ENCODE measurements around the gene TADA2B.

The TADA2B gene

GRCh38 chr4:7086384-7086783, 43.2 kb downstream of the TADA2B start:
- no peaks in the 10 kb centered on the region for H4K20me1 ChIP-seq (ENCODE audit: insufficient read depth, low read length, poor library complexity, severe bottlenecking)
- no peak overlapping the region for H3K4me2 ChIP-seq (ENCODE audit: low read depth, low read length, poor library complexity, severe bottlenecking)
- no peaks in the 10 kb centered on the region for H3K4me1 ChIP-seq (ENCODE audit: insufficient read depth, low read length, poor library complexity, severe bottlenecking)
- no peaks in the 10 kb centered on the region for H3K79me2 ChIP-seq (ENCODE audit: insufficient read depth, low read length)
- no peaks in the 10 kb centered on the region for H3K9me2 ChIP-seq (replicated peaks; ENCODE audit: low read depth, low read length)
- H3K9me3 ChIP-seq (ENCODE audit: insufficient read depth, low read depth, low read length): no peaks in the 10 kb centered on the region
- H3K4me3 ChIP-seq (ENCODE audit: low read length, poor library complexity, severe bottlenecking): no peak overlapping the region
- no peak overlapping the region for H3K9ac ChIP-seq (ENCODE audit: low read depth, low read length, poor library complexity, severe bottlenecking)
- TF ChIP-seq CTCF (conservative IDR thresholded peaks at IDR 0.05; ENCODE audit: low read length): no peak
- no peak for TF ChIP-seq EZH2phosphoT487 (IDR thresholded peaks at IDR 0.05; ENCODE audit: borderline replicate concordance)
- H2AFZ ChIP-seq (ENCODE audit: low read length): no peak overlapping the region
- H3K27me3 ChIP-seq (ENCODE audit: insufficient read depth, low read length, poor library complexity, severe bottlenecking): no peaks in the 10 kb centered on the region
- H3K36me3 ChIP-seq (ENCODE audit: insufficient read depth, low read length): no peaks in the 10 kb centered on the region
- H3F3A ChIP-seq (ENCODE audit: low read depth): no peaks in the 10 kb centered on the region

GRCh38 chr4:7087036-7087435, 43.9 kb downstream of the TADA2B start:
- Histone ChIP-seq H3K4me1 (ENCODE audit: insufficient read depth, low read length, poor library complexity, severe bottlenecking) (no peaks in the 10 kb centered on the region), H4K20me1 (ENCODE audit: insufficient read depth, low read length, poor library complexity, severe bottlenecking) (no peaks in the 10 kb centered on the region), H3K36me3 (ENCODE audit: insufficient read depth, low read length) (no peaks in the 10 kb centered on the region), H3K4me3 (ENCODE audit: low read length, poor library complexity, severe bottlenecking) (no peak overlapping the region), H3K9me2 (replicated peaks; ENCODE audit: low read depth, low read length) (no peaks in the 10 kb centered on the region), H3K4me2 (ENCODE audit: low read depth, low read length, poor library complexity, severe bottlenecking) (no peak overlapping the region), H3F3A (ENCODE audit: low read depth) (no peaks in the 10 kb centered on the region), H2AFZ (ENCODE audit: low read length) (no peak overlapping the region), H3K79me2 (ENCODE audit: insufficient read depth, low read length) (no peaks in the 10 kb centered on the region), H3K9me3 (ENCODE audit: insufficient read depth, low read depth, low read length) (no peaks in the 10 kb centered on the region), H3K27me3 (ENCODE audit: insufficient read depth, low read length, poor library complexity, severe bottlenecking) (no peaks in the 10 kb centered on the region), H3K9ac (ENCODE audit: low read depth, low read length, poor library complexity, severe bottlenecking) (no peak overlapping the region)
- TF ChIP-seq EZH2phosphoT487 (IDR thresholded peaks at IDR 0.05; ENCODE audit: borderline replicate concordance) (no peak), CTCF (conservative IDR thresholded peaks at IDR 0.05; ENCODE audit: low read length) (no peak)

GRCh38 chr4:7089213-7089986, 46.2 kb downstream of the TADA2B start:
- no peak overlapping the region for H3K4me2 ChIP-seq (ENCODE audit: low read depth, low read length, poor library complexity, severe bottlenecking)
- no peaks in the 10 kb centered on the region for H3K79me2 ChIP-seq (ENCODE audit: insufficient read depth, low read length)
- H4K20me1 ChIP-seq (ENCODE audit: insufficient read depth, low read length, poor library complexity, severe bottlenecking): no peaks in the 10 kb centered on the region
- no peaks in the 10 kb centered on the region for H3F3A ChIP-seq (ENCODE audit: low read depth)
- no peaks in the 10 kb centered on the region for H3K4me1 ChIP-seq (ENCODE audit: insufficient read depth, low read length, poor library complexity, severe bottlenecking)
- no peaks in the 10 kb centered on the region for H3K36me3 ChIP-seq (ENCODE audit: insufficient read depth, low read length)
- H3K9ac ChIP-seq (ENCODE audit: low read depth, low read length, poor library complexity, severe bottlenecking): no peak overlapping the region
- H3K27me3 ChIP-seq (ENCODE audit: insufficient read depth, low read length, poor library complexity, severe bottlenecking): no peaks in the 10 kb centered on the region
- H2AFZ ChIP-seq (ENCODE audit: low read length): no peak overlapping the region
- TF ChIP-seq CTCF (conservative IDR thresholded peaks at IDR 0.05; ENCODE audit: low read length): no peak
- no peak for TF ChIP-seq EZH2phosphoT487 (IDR thresholded peaks at IDR 0.05; ENCODE audit: borderline replicate concordance)
- H3K4me3 ChIP-seq (ENCODE audit: low read length, poor library complexity, severe bottlenecking): no peak overlapping the region
- no peaks in the 10 kb centered on the region for H3K9me2 ChIP-seq (replicated peaks; ENCODE audit: low read depth, low read length)
- no peaks in the 10 kb centered on the region for H3K9me3 ChIP-seq (ENCODE audit: insufficient read depth, low read depth, low read length)

All from Loucy (cell line).